GM12892 (cell line): ENCODE measurements around the gene CERS6.
"Not testable (repeated sequence)": the region's sequence is repeated elsewhere in the genome, so short reads cannot be mapped to it uniquely, and the experiment has no call there.

Source experiments
- DNase-seq: peaks from one replicate; pipeline ENCODE4 v3.0.0; 2011; ENCODE audit not compliant: insufficient read length
- FAIRE-seq: peaks from 2 replicates; lab custom pipeline; 2011; peaks lifted over from hg19 to GRCh38; lab: Jason Lieb, UNC
- POLR2A ChIP-seq: IDR thresholded peaks from 2 replicates; pipeline ENCODE4 v1.6.1; 2011; ENCODE audit warnings: low read depth, low read length, control low read depth
- POLR2AphosphoS5 ChIP-seq: IDR thresholded peaks from 2 replicates; pipeline ENCODE4 v1.6.1; 2011; ENCODE audit warnings: low read depth, low read length, control low read depth
- TAF1 ChIP-seq: IDR thresholded peaks from 2 replicates; pipeline ENCODE4 v1.6.1; 2011; ENCODE audit warnings: low read depth, mild to moderate bottlenecking, control low read depth, low read length, borderline replicate concordance

CERS6 gene

GRCh38 chr2:168480825-168481585 is 24.9 kb downstream of the CERS6 start:
- DNase-seq = no peak
- FAIRE-seq = no peak
- no peak for TF ChIP-seq POLR2A
- TF ChIP-seq TAF1 = no peak
- no peak for TF ChIP-seq POLR2AphosphoS5

DNA sequence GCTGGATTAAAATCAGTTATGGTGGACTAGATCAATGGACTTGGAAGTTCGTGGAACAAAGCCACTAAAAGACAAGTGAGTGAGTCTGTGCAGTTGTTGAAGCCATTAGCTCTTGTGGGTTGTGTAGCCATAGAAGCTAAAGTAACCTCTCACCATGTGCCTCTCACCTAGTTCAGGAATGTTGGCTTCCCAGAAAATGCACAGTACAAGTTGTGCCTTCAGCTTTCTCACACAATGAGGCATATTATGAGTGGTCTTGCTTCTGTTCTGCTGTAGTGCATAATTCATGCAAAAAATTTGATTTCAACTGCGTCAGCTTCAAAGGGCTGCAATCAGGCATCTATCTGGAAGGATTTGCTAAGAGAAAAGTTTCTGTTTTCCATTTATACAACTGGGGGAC is 26.2 kb downstream of the CERS6 start:
- no peak for FAIRE-seq
- no peak for TF ChIP-seq POLR2AphosphoS5
- TF ChIP-seq POLR2A = no peak
- no peak for TF ChIP-seq TAF1
- no peak for DNase-seq

GRCh38 chr2:168482952-168483831 is 27.1 kb downstream of the CERS6 start:
- FAIRE-seq (no peak), DNase-seq (no peak)
- TF ChIP-seq TAF1 (no peak), POLR2A (no peak), POLR2AphosphoS5 (no peak)

DNA sequence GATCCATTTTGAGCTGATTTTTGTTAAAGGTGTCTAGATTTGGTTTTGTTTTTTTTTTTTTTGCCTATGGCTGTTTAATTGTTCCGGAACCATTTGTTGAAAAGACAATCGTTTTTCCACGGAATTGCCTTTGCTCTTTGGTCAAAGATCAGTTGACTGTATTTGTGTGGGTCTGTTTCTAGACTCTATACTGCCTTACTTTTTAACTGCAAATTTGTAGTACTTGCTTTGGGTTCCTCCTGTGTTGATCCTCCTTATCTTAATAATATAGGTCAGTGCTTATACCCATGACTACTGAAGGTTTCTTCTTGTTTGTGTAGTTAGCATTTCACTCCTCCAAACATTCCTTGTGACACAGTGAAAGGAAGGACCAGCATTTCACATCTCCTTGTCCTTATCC is 30.4 kb downstream of the CERS6 start:
- FAIRE-seq (no peak), DNase-seq (no peak)
- TF ChIP-seq POLR2A (no peak), TAF1 (no peak), POLR2AphosphoS5 (no peak)

GRCh38 chr2:168490015-168490874 is 34.2 kb downstream of the CERS6 start:
- FAIRE-seq = peak; percentile 99

DNA sequence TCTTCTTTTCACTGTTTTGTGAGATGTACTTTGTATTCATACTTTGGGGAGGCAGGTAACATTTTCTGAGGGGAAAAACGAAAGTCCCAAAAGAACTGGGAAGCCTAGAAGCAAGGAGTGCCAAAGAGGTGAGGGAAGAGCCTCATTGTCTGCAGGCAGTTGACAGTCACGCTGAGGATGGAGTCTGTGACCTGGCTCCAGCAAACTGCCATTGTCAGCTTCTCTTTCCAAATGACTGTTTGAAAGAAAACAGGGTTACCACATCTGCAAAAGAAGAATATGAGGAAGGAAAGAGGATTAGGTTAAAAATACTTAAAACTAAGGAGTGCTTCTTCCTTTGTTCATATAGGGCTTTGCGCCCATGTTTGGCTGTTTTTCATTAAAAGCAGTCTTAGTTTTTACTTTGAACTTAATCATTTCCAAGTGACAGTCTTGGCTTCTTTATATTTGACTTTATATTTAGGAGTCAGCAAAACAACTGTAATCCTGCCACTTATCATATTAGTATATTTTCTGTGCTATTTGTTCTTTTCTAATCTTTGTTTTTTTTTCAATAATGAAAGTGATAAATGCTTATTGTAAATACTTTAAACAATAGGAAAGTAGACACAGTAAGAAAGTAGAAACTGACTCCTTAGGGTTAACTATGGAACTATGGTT is 35.0 kb downstream of the CERS6 start:
- no peak for TF ChIP-seq POLR2A
- TF ChIP-seq TAF1 = no peak
- TF ChIP-seq POLR2AphosphoS5 = no peak
- no peak for DNase-seq
- no peak for FAIRE-seq

More at GRCh38 chr2:168490015-168490874, 34.2 kb downstream of the CERS6 start:
- peak; percentile 24; the same call in 1 of the 2 replicates for TF ChIP-seq POLR2A
- TF ChIP-seq TAF1 = peak; percentile 70; the same call in 1 of the 2 replicates
- TF ChIP-seq POLR2AphosphoS5 = no peak; the same call in 1 of the 2 replicates
- DNase-seq = no peak

GRCh38 chr2:168491728-168492127 is 35.7 kb downstream of the CERS6 start:
- FAIRE-seq = not testable (repeated sequence)

GRCh38 chr2:168493219-168493618 is 37.1 kb downstream of the CERS6 start:
- FAIRE-seq = peak; percentile 86
- DNase-seq = not testable (repeated sequence)

More at GRCh38 chr2:168491728-168492127, 35.7 kb downstream of the CERS6 start:
- DNase-seq = not testable (repeated sequence)

DNA sequence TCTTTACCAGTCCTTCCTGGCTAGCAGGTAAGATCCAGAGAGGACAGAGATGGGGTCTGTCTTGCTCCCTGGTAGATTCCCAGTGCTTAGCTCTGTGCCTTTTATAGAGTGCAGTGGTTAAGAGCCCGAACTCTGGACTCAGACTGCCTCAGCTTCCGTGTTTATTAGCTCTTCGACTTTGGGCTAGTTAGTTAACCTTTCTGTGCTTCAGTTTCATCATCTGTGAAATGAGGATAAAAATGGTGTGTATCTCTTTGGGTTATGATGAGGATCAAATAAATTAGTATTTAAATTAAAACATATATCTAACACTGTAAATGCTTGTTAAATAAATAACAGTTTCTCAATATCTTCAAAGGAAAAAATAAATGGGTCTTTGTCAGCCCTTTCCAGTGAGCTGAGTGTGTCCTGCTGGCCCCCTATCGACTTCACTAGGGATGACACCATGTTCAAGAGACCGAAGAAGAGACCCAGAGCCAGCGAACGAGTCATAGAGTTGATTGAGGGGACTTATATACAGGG is 38.2 kb downstream of the CERS6 start:
- no peak for FAIRE-seq
- TF ChIP-seq POLR2AphosphoS5 (no peak), POLR2A (no peak), TAF1 (no peak)
- no peak for DNase-seq

DNA sequence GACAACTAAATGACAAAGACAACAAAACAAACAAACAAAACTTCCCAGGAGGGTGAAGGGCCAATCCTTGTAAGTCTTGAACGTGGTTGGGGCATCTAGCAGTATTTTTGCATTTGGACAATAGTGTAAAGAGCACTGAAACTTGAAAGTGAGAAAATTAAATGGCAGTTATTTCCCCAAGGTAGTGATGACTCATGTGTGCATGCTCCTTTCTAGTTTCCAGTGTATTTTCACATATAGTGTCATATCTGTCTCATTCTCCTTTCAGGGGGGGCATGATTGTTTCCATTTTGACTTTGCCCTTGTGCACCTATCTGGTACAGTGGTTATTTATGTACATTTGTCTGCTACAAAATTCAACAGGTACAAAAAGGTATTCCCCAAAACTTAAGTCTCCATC is 39.5 kb downstream of the CERS6 start:
- DNase-seq (no peak), FAIRE-seq (peak; percentile 93)
- no peak for TF ChIP-seq POLR2A
- no peak for TF ChIP-seq POLR2AphosphoS5
- no peak for TF ChIP-seq TAF1

- FAIRE-seq (no peak), DNase-seq (no peak)
- TF ChIP-seq POLR2AphosphoS5 (no peak), TAF1 (no peak), POLR2A (no peak)
These were observed 40.8 kb downstream of the CERS6 start for GRCh38 chr2:168496906-168497305.
